GM19240 (cell line): ENCODE measurements around the gene SEMA3F.

Source experiments
- DNase-seq: peaks from one replicate; pipeline ENCODE4 v3.0.0; 2011; ENCODE audit warnings: low spot score; ENCODE audit not compliant: insufficient read length

Gene SEMA3F

DNA sequence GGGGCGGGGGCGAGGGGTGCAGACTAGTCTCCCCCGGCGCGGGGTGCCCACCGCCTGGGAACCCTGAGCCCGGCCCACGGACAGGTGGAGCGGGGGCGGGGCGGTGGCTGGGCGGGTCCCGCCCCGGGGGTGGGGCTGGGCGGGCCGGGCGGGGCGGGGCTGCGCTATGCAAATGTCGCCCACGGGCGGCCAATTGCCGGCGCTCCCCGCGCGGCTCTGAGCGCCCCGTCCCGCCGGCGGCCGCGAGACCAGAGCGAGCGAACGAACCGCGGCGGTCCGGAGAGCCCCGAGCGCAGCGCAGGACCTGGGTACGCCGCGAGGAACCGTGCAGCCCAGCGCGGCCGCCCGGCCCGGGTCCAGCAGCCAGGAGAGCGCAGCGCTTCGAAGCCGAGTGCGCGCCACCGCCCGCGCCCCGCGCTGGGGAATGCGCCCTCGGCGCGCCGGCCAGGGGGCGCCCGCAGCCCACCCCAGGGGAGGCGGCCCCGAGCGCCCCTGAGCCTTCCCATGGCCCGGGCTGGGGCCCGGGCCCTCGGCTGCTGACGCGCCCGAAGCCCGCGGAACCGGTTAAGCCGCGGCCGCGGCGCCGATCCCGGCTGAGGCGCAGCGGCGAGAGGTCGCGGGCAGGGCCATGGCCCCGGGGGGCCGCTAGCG lies at the start of gene SEMA3F:
Gene SEMA3F (plus strand): TSS at position 485 of the 651 bp plus-strand sequence. CDS start 4,299 bp downstream, outside the sequence.
- DNase-seq: peak; percentile 90

DNA sequence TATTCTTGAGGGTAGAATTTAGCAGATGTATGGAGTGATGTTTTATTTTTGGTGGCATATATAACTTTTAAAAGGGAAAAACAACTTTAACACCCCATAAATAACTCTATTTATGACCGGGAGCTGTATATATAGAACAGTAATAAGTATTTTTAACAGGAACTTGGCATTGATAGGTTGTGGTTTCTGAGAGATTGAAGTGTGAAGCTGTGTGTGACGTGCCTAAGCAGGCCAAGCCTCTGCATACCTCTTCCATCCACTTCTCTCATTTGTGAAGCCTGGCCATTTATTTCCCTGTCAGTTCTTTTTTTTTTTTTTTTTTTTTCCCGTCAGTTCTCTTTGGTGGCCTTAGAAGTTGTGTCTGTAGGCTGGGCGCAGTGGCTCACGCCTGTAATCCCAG lies 43.4 kb upstream of the SEMA3F start:
- no peak for DNase-seq

GRCh38 chr3:50112462-50112861 lies 42.7 kb upstream of the SEMA3F start:
- no peak for DNase-seq

- no peak for DNase-seq
Observed at GRCh38 chr3:50117120-50117519, 38.0 kb upstream of the SEMA3F start.

GRCh38 chr3:50118237-50118636 lies 36.9 kb upstream of the SEMA3F start:
- no peak for DNase-seq

- DNase-seq: no peak
Observed at GRCh38 chr3:50119786-50120185, 35.3 kb upstream of the SEMA3F start.

DNA sequence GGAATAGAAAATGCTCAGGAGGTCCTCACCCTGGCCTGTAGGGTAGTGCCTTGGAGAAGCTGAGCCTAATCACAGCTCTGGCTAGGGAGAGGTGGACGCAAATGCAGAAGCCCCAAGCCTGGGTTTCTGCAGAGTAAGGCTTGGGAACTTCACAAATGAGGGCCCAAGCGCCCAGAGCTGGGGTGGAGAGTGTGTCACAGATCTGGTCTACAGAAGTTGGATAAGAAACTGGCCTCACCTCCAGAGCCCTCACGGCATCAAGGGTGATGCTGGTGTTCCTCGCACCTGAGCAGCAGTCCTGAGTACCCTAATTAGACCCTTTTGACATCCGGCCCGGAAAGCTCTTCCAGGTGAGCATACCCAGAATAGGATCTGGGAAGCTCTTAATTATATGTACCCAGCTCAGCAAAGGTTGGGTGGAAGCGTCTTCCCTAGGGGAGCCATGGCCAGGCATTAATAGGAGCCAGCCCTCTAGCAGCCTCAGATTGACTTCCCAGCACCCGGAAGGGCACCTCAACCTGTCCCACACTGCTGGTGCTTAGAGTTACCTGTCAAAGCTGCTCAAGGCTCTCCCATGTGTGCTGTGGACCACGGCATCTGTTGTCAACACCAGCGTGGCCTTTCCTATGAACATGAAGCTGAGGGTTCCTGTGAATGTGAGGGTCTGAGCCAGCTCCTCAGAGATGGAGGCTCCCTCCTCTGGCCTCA lies 34.6 kb upstream of the SEMA3F start:
- DNase-seq: no peak

- peak; percentile 96 for DNase-seq
Observed at GRCh38 chr3:50121072-50122032, 33.8 kb upstream of the SEMA3F start.

DNA sequence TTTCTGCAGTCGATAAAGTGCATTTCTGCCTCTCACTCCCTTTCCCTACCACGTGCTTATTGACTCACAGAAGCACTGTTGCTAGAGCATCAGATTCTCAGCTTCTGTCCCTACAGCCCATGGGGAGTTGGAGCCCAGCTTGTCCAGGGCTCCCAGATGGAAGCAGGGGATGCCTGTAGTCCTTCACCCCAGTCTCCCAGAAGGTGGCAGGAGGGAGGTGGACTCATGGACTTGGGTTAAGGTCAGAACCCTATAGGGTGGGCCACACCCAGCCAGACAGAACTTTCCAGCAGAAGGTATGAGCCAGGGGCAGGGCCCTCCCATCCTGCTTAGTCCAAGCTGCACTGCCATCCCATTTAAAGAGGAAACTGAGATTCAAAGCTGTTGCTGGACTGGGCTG lies 33.1 kb upstream of the SEMA3F start:
- no peak for DNase-seq

GRCh38 chr3:50122661-50123391 lies 32.3 kb upstream of the SEMA3F start:
- no peak for DNase-seq

GRCh38 chr3:50123394-50124051 lies 31.6 kb upstream of the SEMA3F start:
- DNase-seq: no peak

- DNase-seq: no peak
Observed at GRCh38 chr3:50124052-50124799, 30.9 kb upstream of the SEMA3F start.

- no peak for DNase-seq
Observed at GRCh38 chr3:50124800-50125178, 30.3 kb upstream of the SEMA3F start.

DNA sequence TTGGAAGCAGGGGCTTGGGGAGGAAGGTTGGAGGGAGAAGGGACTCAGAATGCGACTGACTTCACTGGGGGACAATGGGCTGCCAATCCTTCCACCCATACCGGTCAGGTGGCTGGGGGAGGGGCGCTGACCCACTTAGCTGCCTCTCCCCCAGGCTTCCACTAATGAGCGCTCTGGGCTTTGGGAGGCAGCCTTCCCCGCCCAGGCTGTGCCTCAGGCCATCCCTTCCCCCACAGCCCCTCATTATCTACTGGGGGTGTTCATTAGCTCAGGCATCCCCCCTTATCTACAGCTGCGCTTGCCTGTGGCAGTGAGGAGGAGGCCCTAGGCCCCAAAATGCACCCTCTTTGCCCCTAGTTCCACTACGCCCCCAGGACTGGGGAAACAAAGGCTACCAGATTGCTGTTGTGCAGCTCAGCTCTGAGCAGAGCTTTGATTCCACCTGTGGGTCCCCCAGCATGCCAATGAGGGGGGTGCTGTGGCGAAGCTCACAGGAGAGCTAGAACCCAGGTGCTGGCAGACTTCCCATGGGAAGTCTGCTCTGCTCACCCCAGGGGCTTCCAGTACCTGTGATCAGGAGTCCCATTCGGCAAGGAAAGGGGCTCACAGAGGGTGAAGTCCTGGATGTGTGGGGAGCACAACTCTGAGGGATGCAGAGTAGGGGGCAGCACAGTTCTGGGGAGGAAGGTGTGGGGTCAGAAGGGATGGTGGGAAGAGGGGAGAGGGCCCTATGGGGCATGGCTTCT lies 29.4 kb upstream of the SEMA3F start:
- no peak for DNase-seq

DNA sequence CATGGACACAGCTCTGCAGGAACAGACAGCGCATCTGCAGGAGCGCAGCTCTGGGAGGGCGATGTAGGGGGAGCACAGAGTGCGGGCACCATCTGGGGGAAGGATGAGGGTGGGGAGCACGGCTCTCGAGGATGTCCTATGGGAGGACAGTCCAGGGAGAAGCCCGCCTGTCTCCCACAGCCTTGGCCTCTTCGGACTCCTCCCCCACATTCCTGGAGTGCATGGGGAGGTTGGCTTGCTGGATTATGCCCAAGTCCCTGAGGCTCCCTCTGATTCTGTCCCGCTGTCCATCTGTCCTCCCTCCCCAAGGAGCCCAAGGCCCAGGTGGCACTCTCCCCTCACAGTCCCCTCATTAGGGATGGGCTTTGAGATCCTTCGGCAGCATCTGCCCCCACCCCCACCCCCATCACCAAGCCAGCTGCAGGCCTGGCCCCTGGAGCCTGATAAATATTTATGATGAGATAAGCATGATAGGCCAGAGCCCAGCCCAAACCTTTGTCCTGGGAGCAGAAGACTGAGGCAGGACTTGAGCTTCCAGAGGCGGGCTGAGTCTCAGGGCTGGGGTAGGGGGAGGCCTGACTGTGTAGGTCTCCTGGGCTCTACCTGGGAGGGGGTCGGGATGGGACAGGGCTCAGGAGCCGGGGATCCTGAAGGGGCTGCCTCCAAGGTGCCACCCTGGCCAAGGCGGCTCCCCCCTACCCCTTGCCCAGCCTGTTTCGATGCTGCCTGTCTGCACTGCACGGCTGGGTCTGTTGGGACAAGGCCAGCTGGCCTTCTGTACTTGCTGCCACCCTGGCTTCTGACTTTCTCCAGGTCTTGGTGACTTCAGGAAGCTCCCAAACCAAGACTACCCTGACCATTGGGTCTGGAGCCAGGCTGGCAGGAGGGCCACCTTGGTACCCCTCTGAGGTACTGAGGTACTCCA lies 28.6 kb upstream of the SEMA3F start:
- no peak for DNase-seq

DNA sequence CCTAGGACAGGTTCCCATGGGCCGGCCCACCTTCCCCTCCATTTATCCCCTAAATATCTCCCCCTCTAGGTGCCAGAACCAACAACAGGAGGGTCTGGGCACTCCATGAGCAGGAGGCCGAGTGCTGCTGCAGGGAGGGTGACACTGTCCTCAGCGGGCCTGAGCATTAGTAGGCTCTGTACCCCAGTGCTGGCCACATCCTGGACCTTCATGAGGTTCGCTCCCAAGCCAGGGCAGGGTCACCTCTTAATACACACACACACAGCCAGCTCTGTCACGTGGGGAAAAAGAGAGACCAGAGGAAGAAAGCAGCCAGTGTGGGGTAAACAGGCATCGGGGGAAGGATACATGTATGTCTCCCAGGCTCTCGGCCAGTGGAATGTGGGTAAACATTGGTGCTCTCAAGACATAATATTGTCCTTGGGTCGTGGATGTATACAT lies 27.9 kb upstream of the SEMA3F start:
- DNase-seq: no peak

GRCh38 chr3:50128001-50128400 lies 27.1 kb upstream of the SEMA3F start:
- no peak for DNase-seq

DNA sequence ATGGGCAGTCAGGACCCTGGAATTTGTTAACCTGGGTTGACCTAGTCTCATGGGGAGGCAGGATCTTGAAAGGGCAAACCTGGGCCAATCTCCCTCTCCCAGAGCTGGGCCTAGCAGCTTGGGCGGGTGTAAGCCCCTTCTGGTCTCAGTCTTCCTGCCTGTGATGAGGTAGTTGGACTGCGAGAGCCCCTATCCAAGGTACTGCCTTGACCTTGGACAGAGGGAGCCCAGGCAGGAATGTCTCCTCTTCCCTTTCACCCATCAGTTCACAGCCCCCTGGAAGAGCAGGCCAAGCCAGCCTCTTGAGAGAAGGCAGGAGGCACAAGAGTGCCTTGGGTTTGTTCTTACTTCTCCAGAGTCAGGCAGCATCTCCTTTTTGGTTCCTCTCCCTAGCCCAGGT lies 24.7 kb upstream of the SEMA3F start:
- DNase-seq: no peak
